ENCODE data around the gene CMTM8. TPM values are rescaled to one million over a fixed set of nuclear protein-coding genes. Genes with fewer than 3 reads are reported as not detected.

Gene CMTM8
- total RNA-seq, 4 donors from 2014 or later, result 4.4 to 39.2 (median 7.4) TPM

DNA sequence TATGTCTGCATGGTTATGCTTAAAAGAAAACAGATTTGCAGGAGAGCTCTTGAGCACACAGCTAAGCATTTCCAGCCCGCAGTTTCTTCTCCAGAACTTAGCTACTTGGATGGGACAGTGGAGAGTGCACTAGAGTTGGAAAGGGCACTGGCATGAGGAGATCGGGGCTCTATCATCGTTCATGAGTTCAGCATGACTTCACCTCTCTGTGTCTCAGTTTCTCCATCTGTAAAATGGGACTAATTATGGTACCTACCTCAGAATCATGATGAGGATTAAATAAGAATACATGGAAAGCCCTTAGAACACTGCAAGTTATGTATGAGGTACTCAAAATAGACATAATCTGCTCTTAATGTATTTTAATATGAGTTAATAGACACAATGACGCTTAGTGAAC lies 69.9 kb downstream of the CMTM8 start:
- Histone ChIP-seq H3K9me3 (no peaks in the 10 kb centered on the region), H3K4me3 (no peak overlapping the region), H3K4me1 (peaks cover 0 to 18% (median 2%) of the 10 kb centered on the region in 4 donors), H3K27me3 (no peaks in the 10 kb centered on the region), H3K27ac (no peak overlapping the region), H3K36me3 (no peaks in the 10 kb centered on the region)
- TF ChIP-seq POLR2A (IDR thresholded peaks at IDR 0.05), result no peak
- TF ChIP-seq, protein P1, sequence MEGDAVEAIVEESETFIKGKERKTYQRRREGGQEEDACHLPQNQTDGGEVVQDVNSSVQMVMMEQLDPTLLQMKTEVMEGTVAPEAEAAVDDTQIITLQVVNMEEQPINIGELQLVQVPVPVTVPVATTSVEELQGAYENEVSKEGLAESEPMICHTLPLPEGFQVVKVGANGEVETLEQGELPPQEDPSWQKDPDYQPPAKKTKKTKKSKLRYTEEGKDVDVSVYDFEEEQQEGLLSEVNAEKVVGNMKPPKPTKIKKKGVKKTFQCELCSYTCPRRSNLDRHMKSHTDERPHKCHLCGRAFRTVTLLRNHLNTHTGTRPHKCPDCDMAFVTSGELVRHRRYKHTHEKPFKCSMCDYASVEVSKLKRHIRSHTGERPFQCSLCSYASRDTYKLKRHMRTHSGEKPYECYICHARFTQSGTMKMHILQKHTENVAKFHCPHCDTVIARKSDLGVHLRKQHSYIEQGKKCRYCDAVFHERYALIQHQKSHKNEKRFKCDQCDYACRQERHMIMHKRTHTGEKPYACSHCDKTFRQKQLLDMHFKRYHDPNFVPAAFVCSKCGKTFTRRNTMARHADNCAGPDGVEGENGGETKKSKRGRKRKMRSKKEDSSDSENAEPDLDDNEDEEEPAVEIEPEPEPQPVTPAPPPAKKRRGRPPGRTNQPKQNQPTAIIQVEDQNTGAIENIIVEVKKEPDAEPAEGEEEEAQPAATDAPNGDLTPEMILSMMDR (IDR thresholded peaks at IDR 0.05), result no peak
- DNase-seq, result no peak
- in situ Hi-C loops (cut with MboI; ENCODE audit: low pct_ligation_motif_present in 1 of 4, low pct_unique_long_range_greater_than_20kb in 1 of 4, low sequenced_read_pairs in 3 of 4) (no loop called here), intact Hi-C loops (cut with DNase I; ENCODE audit: low total_unique reads) (no loop called here)
- WGBS, 2 donors (ENCODE audit: low coverage in 1 of 2), result 95 to 100% methylated on average over 4 of the region's 4 CpGs

- TF ChIP-seq POLR2AphosphoS5 (IDR thresholded peaks at IDR 0.05) (no peak), POLR2A (IDR thresholded peaks at IDR 0.05) (no peak), EP300 (IDR thresholded peaks at IDR 0.05; ENCODE audit: low read depth) (no peak)
- TF ChIP-seq, protein P1 (IDR thresholded peaks at IDR 0.05), result no peak
- Histone ChIP-seq H3K27ac (no peak overlapping the region), H3K27me3 (no peaks in the 10 kb centered on the region), H3K9me3 (no peaks in the 10 kb centered on the region), H3K4me1 (peaks cover 0 to 7% (median 0%) of the 10 kb centered on the region in 4 donors), H3K4me3 (no peak overlapping the region), H3K36me3 (no peaks in the 10 kb centered on the region)
- intact Hi-C loops (cut with DNase I; ENCODE audit: low total_unique reads) (no loop called here), in situ Hi-C loops (cut with MboI; ENCODE audit: low pct_ligation_motif_present in 1 of 4, low pct_unique_long_range_greater_than_20kb in 1 of 4, low sequenced_read_pairs in 3 of 4) (no loop called here)
- WGBS, 2 donors (ENCODE audit: low coverage in 1 of 2), result 84 to 88% methylated on average over 3 to 5 of the region's 5 CpGs
- no peak for DNase-seq
Observed at GRCh38 chr3:32309654-32310242, 71.3 kb downstream of the CMTM8 start.

DNA sequence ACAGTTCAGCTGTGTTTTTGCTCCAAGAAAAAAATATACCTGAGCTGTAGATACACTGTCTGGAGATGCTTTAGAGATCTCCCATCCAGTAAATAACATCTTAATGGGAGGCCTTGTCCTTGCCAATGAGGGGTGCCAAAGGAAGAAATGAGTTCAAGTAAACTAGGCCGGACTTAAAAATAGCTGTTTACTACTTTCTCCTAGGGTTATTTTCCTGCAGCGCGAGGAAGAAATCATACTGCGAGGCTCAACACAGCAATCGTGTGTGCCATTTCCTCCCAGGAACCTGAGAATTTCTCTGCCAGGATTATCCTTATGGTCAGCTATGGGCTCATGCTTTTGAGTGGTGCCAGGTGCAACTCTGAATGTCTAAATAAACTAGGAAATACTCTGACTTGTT lies 71.9 kb downstream of the CMTM8 start:
- in situ Hi-C loops (cut with MboI; ENCODE audit: low pct_ligation_motif_present in 1 of 4, low pct_unique_long_range_greater_than_20kb in 1 of 4, low sequenced_read_pairs in 3 of 4), result no loop called here

DNA sequence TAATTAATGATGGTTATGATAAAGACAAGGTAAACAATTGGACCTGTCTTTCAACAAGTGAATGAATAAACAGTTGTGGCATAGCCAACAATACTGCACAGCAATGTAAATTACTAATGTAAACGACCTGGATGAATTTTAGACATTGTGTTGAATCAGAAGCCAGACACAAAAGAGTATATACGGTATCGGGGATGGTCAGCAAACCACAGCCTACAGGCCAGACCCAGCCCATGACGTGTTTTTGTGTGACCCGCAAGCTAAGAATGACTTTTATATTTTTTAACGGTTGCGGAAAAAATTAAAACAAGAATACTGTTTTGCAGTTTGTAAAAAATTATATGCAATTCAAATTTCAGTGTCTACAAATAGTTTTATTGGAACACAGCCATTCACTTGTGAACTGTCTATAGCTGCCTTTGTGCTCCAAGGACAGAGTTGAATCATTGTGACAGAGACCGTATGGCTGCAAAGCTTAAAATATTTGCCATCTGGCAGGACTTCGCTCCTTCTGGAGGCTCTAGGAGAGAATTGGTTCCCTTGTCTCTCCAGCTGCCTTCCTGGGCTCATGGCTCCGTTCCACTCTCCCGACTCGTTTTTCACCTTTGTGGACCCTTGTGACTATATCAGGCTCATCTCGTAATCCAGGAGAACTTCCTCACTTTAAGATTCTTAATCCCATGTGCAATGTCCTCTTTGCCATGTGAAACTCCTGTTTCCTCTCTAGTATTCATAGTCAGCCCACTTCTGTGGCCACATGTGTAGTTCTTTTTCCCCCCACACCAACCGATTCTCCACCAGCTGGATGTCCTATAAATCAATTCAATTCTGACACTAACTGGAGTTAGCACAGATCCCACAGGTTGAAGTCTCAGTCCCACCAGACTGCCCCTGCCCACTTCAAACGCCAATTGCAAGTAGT lies 72.7 kb downstream of the CMTM8 start:
- in situ Hi-C loops (cut with MboI; ENCODE audit: low pct_ligation_motif_present in 1 of 4, low pct_unique_long_range_greater_than_20kb in 1 of 4, low sequenced_read_pairs in 3 of 4) (no loop called here), intact Hi-C loops (cut with DNase I; ENCODE audit: low total_unique reads) (no loop called here)
- TF ChIP-seq POLR2A (IDR thresholded peaks at IDR 0.05), result no peak
- TF ChIP-seq, protein P1 (IDR thresholded peaks at IDR 0.05), result no peak
- TF ChIP-seq EP300 (IDR thresholded peaks at IDR 0.05; ENCODE audit: low read depth), result no peak
- TF ChIP-seq POLR2AphosphoS5 (IDR thresholded peaks at IDR 0.05), result no peak
- no peak for DNase-seq
- Histone ChIP-seq H3K9me3 (no peaks in the 10 kb centered on the region), H3K27me3 (no peaks in the 10 kb centered on the region), H3K27ac (no peak overlapping the region), H3K4me1 (no peaks in the 10 kb centered on the region), H3K4me3 (no peak overlapping the region), H3K36me3 (no peaks in the 10 kb centered on the region)
- 77 to 80% methylated on average over 12 to 15 of the region's 15 CpGs for WGBS, 2 donors (ENCODE audit: low coverage in 1 of 2)

More for the DNA sequence above, 71.9 kb downstream of the CMTM8 start:
- H3K27me3 ChIP-seq, result no peaks in the 10 kb centered on the region
- intact Hi-C loops (cut with DNase I; ENCODE audit: low total_unique reads), result no loop called here
- H3K4me1 ChIP-seq, result peaks cover 0 to 2% (median 0%) of the 10 kb centered on the region in 4 donors
- DNase-seq, result no peak
- no peaks in the 10 kb centered on the region for H3K36me3 ChIP-seq
- TF ChIP-seq EP300 (IDR thresholded peaks at IDR 0.05; ENCODE audit: low read depth) (no peak), POLR2AphosphoS5 (IDR thresholded peaks at IDR 0.05) (no peak), POLR2A (IDR thresholded peaks at IDR 0.05) (no peak)
- TF ChIP-seq, protein P1 (IDR thresholded peaks at IDR 0.05), result no peak
- no peak overlapping the region for H3K27ac ChIP-seq
- 85 to 98% methylated on average over 5 of the region's 5 CpGs for WGBS, 2 donors (ENCODE audit: low coverage in 1 of 2)
- no peaks in the 10 kb centered on the region for H3K9me3 ChIP-seq
- no peak overlapping the region for H3K4me3 ChIP-seq
